ENCODE results near the gene LAMTOR5.

- TF ChIP-seq, protein P1, sequence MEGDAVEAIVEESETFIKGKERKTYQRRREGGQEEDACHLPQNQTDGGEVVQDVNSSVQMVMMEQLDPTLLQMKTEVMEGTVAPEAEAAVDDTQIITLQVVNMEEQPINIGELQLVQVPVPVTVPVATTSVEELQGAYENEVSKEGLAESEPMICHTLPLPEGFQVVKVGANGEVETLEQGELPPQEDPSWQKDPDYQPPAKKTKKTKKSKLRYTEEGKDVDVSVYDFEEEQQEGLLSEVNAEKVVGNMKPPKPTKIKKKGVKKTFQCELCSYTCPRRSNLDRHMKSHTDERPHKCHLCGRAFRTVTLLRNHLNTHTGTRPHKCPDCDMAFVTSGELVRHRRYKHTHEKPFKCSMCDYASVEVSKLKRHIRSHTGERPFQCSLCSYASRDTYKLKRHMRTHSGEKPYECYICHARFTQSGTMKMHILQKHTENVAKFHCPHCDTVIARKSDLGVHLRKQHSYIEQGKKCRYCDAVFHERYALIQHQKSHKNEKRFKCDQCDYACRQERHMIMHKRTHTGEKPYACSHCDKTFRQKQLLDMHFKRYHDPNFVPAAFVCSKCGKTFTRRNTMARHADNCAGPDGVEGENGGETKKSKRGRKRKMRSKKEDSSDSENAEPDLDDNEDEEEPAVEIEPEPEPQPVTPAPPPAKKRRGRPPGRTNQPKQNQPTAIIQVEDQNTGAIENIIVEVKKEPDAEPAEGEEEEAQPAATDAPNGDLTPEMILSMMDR (conservative IDR thresholded peaks at IDR 0.05; ENCODE audit: low read length), result no peak
- no peak for TF ChIP-seq EZH2phosphoT487 (IDR thresholded peaks at IDR 0.05; ENCODE audit: borderline replicate concordance, low read depth, low read length)
Observed at GRCh38 chr1:110420874-110421793, 13.6 kb upstream of the LAMTOR5 start.
